ENCODE results near the gene EXOC1.

GRCh38 chr4:55819634-55820033 is 33.8 kb upstream of the EXOC1 start, which contains the start of gene EXOC1L:
- no peak for TF ChIP-seq POLR2A (IDR thresholded peaks at IDR 0.05)
- TF ChIP-seq CTCF (IDR thresholded peaks at IDR 0.05) = no peak

All from testis (tissue), 2 donors.